Vagina (tissue), 2 donors: ENCODE data around the gene NQO1. TPM values are rescaled to one million over a fixed set of nuclear protein-coding genes. Genes with fewer than 3 reads are reported as not detected.
A peak's percentile ranks its signal among the peaks of the same experiment; 100 is the strongest.

Source experiments
- DNase-seq, 2 donors: peaks; one replicate each; pipeline ENCODE4 v3.0.0-alpha.2; 2017; ENCODE audit errors: extremely low spot score in 2 of 2
- H3K27ac ChIP-seq: fragments of 200-600 bp; sonication (generic); one replicate; pipeline ENCODE4 v1.5.1; 2019
- H3K27me3 ChIP-seq: fragments of 200-600 bp; sonication (generic); one replicate; pipeline ENCODE4 v1.5.1; 2019
- H3K36me3 ChIP-seq, 2 donors: fragments of 200-600 bp; sonication (generic); one replicate each; pipeline ENCODE4 v1.5.1; 2017 to 2019
- H3K4me1 ChIP-seq: fragments of 200-600 bp; sonication (generic); one replicate; pipeline ENCODE4 v1.5.1; 2019
- H3K4me3 ChIP-seq, 2 donors: fragments of 200-600 bp; sonication (generic); 1 replicate in 1 of 2; 2 replicates in 1 of 2; pipeline ENCODE4 v1.5.1; 2016 to 2019
- H3K9me3 ChIP-seq: fragments of 200-600 bp; sonication (generic); one replicate; pipeline ENCODE4 v1.5.1; 2019
- CTCF ChIP-seq, 3 experiments: fragments of 450-650 bp in 2 of 3; fragments of 200-600 bp in 1 of 3; sonication (generic) in 1 of 3; IDR thresholded peaks; one replicate each; pipeline ENCODE4 v1.5.1; 2017 to 2019; ENCODE audit warnings: antibody characterized with exemption in 3 of 3, mild to moderate bottlenecking in 2 of 3, moderate library complexity in 2 of 3
- POLR2A ChIP-seq, 2 donors: fragments of 450-650 bp; IDR thresholded peaks; one replicate each; pipeline ENCODE4 v1.6.1; 2017; ENCODE audit warnings: antibody characterized with exemption in 2 of 2, mild to moderate bottlenecking in 2 of 2, moderate library complexity in 2 of 2
- POLR2AphosphoS5 ChIP-seq, 2 donors: sonication (generic); formaldehyde crosslinking; IDR thresholded peaks; one replicate each; pipeline ENCODE4 v1.9.0; 2017; ENCODE audit warnings: antibody characterized with exemption in 2 of 2, mild to moderate bottlenecking in 2 of 2, low read depth in 1 of 2; ENCODE audit not compliant: insufficient read depth in 1 of 2
- intact Hi-C: fragments of 100-400 bp; cut with DNase I; formaldehyde crosslinking; loops from one replicate; pipeline ENCODE4 v1.15.1; 2023
- total RNA-seq: library from RNA; depleted of rRNA; stranded (reverse); fragments of >200 nt; gene quantifications from one replicate; pipeline ENCODE4 v1.2.3, GENCODE V29; 2016

Gene NQO1
- 84.5 TPM for total RNA-seq

- Histone ChIP-seq H3K27me3 (no peaks in the 10 kb centered on the region), H3K27ac (peak within 1 kb of the TSS; percentile 72), H3K36me3 (no peaks in the 10 kb centered on the region), H3K4me1 (peaks cover 30% of the 10 kb centered on the region), H3K9me3 (no peaks in the 10 kb centered on the region), H3K4me3 (peak within 1 kb of the TSS; percentile 53 to 54)
- intact Hi-C loops, result no loop called here
- DNase-seq, result peak in 1 of 2 donors; percentile 94
- TF ChIP-seq POLR2AphosphoS5 (IDR thresholded peaks at IDR 0.05; ENCODE audit: insufficient read depth in 1 of 2, low read depth in 1 of 2) (peak; percentile 14 to 87), CTCF (IDR thresholded peaks at IDR 0.05) (no peak), POLR2A (IDR thresholded peaks at IDR 0.05) (peak in 1 of 2 donors; percentile 41)
Measured at GRCh38 chr16:69726313-69727060, at the start of gene NQO1. TSS of gene NQO1 (minus strand) at chr16:69726560. CDS start at chr16:69726439, 121 bp downstream.

- no peak overlapping the region for H3K27ac ChIP-seq
- DNase-seq, result no peak
- no peaks in the 10 kb centered on the region for H3K4me1 ChIP-seq
- no peaks in the 10 kb centered on the region for H3K36me3 ChIP-seq
- intact Hi-C loops, result no loop called here
- no peak overlapping the region for H3K4me3 ChIP-seq
- no peaks in the 10 kb centered on the region for H3K9me3 ChIP-seq
- TF ChIP-seq CTCF (IDR thresholded peaks at IDR 0.05) (no peak), POLR2A (IDR thresholded peaks at IDR 0.05) (no peak), POLR2AphosphoS5 (IDR thresholded peaks at IDR 0.05; ENCODE audit: insufficient read depth in 1 of 2, low read depth in 1 of 2) (no peak)
- H3K27me3 ChIP-seq, result no peaks in the 10 kb centered on the region
Measured at GRCh38 chr16:69775563-69775962, 49.2 kb upstream of the NQO1 start.

GRCh38 chr16:69773260-69773947 lies 47.0 kb upstream of the NQO1 start:
- no peaks in the 10 kb centered on the region for H3K4me1 ChIP-seq
- H3K36me3 ChIP-seq, result no peaks in the 10 kb centered on the region
- DNase-seq, result no peak
- no peaks in the 10 kb centered on the region for H3K27me3 ChIP-seq
- intact Hi-C loops, result no loop called here
- H3K27ac ChIP-seq, result no peak overlapping the region
- H3K4me3 ChIP-seq, result no peak overlapping the region
- H3K9me3 ChIP-seq, result no peaks in the 10 kb centered on the region
- TF ChIP-seq POLR2A (IDR thresholded peaks at IDR 0.05) (no peak), POLR2AphosphoS5 (IDR thresholded peaks at IDR 0.05; ENCODE audit: insufficient read depth in 1 of 2, low read depth in 1 of 2) (no peak), CTCF (IDR thresholded peaks at IDR 0.05) (no peak)

- Histone ChIP-seq H3K4me1 (no peaks in the 10 kb centered on the region), H3K9me3 (no peaks in the 10 kb centered on the region)
- intact Hi-C loops, result no loop called here
Measured at GRCh38 chr16:69771651-69771967, 45.2 kb upstream of the NQO1 start.

More at GRCh38 chr16:69771651-69771967, 45.2 kb upstream of the NQO1 start:
- DNase-seq, result no peak
- TF ChIP-seq POLR2A (IDR thresholded peaks at IDR 0.05), result no peak
- no peak for TF ChIP-seq POLR2AphosphoS5 (IDR thresholded peaks at IDR 0.05; ENCODE audit: insufficient read depth in 1 of 2, low read depth in 1 of 2)
- TF ChIP-seq CTCF (IDR thresholded peaks at IDR 0.05), result no peak
- Histone ChIP-seq H3K27ac (no peak overlapping the region), H3K27me3 (no peaks in the 10 kb centered on the region), H3K4me3 (no peak overlapping the region), H3K36me3 (no peaks in the 10 kb centered on the region)
